ENCODE results near the gene CD44.

The CD44 gene

DNA sequence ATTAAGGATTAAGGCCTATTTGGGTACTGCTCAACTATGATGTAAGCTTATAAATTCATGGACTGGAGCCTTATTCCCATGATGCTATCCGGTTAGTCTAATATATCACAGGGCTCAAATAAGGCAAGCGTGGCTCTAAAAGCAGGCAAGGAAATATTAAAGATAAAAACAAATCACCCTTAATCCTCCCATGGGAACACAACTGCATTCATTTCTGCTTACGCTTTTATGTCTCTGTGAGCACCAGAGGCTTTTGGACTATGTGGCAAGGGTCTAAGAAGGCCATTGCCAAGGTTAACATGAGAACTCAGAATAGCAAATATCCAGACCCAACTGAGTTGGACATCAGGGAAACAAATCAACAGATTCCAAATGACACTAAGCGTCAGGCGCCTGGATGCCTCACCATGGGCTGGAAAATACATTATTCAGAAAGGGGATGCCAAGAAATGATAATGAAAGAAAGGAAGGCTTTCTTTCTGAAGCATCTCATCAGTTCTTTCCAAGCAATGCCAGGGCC, 142.3 kb downstream of the CD44 start:
- no peak for DNase-seq (ENCODE audit: low read depth)
- TF ChIP-seq, protein P1, sequence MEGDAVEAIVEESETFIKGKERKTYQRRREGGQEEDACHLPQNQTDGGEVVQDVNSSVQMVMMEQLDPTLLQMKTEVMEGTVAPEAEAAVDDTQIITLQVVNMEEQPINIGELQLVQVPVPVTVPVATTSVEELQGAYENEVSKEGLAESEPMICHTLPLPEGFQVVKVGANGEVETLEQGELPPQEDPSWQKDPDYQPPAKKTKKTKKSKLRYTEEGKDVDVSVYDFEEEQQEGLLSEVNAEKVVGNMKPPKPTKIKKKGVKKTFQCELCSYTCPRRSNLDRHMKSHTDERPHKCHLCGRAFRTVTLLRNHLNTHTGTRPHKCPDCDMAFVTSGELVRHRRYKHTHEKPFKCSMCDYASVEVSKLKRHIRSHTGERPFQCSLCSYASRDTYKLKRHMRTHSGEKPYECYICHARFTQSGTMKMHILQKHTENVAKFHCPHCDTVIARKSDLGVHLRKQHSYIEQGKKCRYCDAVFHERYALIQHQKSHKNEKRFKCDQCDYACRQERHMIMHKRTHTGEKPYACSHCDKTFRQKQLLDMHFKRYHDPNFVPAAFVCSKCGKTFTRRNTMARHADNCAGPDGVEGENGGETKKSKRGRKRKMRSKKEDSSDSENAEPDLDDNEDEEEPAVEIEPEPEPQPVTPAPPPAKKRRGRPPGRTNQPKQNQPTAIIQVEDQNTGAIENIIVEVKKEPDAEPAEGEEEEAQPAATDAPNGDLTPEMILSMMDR (IDR thresholded peaks at IDR 0.05; ENCODE audit: control insufficient read depth, insufficient read depth, low read depth, low read length, missing control alignments), result no peak

More for the DNA sequence above, 142.3 kb downstream of the CD44 start:
- H3K4me3 ChIP-seq (ENCODE audit: control insufficient read depth, low read depth, low read length), result no peak overlapping the region
